Right cardiac atrium (tissue), 5 donors: ENCODE measurements around the gene TCF20. TPM values are rescaled to one million over a fixed set of nuclear protein-coding genes. Genes with fewer than 3 reads are reported as not detected.

Experiments
- ATAC-seq, 2 donors: fragments of 200-7000 bp; cut with Tn5 transposase; one replicate each; pipeline versions ENCODE4 v1.8.0 to v1.9.1; 2020; ENCODE audit warnings: moderate library complexity in 2 of 2, mild to moderate bottlenecking in 1 of 2
- DNase-seq, 3 donors: peaks; one replicate each; pipeline ENCODE4 v3.0.0-alpha.2; 2020
- H3K27ac ChIP-seq: one replicate; pipeline ENCODE4 v1.5.1; 2013; ENCODE audit warnings: mild to moderate bottlenecking, low read length, control low read depth, moderate library complexity
- H3K27me3 ChIP-seq: one replicate; pipeline ENCODE4 v1.6.1; 2013; ENCODE audit not compliant: control insufficient read depth, insufficient read depth
- H3K4me1 ChIP-seq: one replicate; pipeline ENCODE4 v1.6.1; 2013; ENCODE audit warnings: low read length; ENCODE audit not compliant: control insufficient read depth, insufficient read depth
- H3K4me3 ChIP-seq: one replicate; pipeline ENCODE4 v1.5.1; 2013; ENCODE audit warnings: low read length, control low read depth
- H3K9me3 ChIP-seq: one replicate; pipeline ENCODE4 v1.6.1; 2013; ENCODE audit warnings: low read length; ENCODE audit not compliant: control insufficient read depth
- WGBS: extraction: QIAGEN DNeasy Blood & Tissue Kit; methylation state at CpG from one replicate; pipeline ENCODE4 v1.1.7; 2013; 5-methylcytosine and 5-hydroxymethylcytosine counted together
- intact Hi-C, 4 donors: fragments of 100-400 bp; cut with DNase I; formaldehyde crosslinking; loops; one replicate each; pipeline versions ENCODE4 v1.11.0 to v1.14.0; 2022 to 2023
- polyA plus RNA-seq: library from polyadenylated mRNA; stranded (reverse); fragments of 200-250 nt; gene quantifications from one replicate; pipeline ENCODE4 v1.2.3, GENCODE V29; 2013
- total RNA-seq, 4 donors: library from RNA; stranded (reverse); fragmentation: NEBNext Ultra II Directional; extraction: Animal tissue kit (Norgen Biotek cat#: 25700); gene quantifications; one replicate each; pipeline ENCODE4 v1.2.1, GENCODE V29; 2021
- donor health status: healthy with polysubstance abuse.
- donor health status: DM: no; HTN: yes; CAD: no.
- donor health status: DM: no; HTN: no; CAD: no.
- donor health status: DM: no; HTN: yes; CAD: no; lungs with severe emphysema.
- donor health status: DM: yes; HTN: yes; CAD: no.

The TCF20 gene
- total and polyA plus RNA-seq, 5 donors, result 6.5 to 19.6 (median 17.4) TPM

GRCh38 chr22:42287174-42287890, 16.9 kb upstream of the TCF20 start:
- Histone ChIP-seq H3K4me1 (peaks cover 5% of the 10 kb centered on the region), H3K9me3 (no peaks in the 10 kb centered on the region), H3K27ac (no peak overlapping the region), H3K27me3 (no peaks in the 10 kb centered on the region), H3K4me3 (no peak overlapping the region)
- 78% methylated on average over 8 of the region's 8 CpGs for WGBS
- peak in 1 of 3 donors; percentile 0 for DNase-seq
- intact Hi-C loops, result no loop called here
- ATAC-seq, result no peak

DNA sequence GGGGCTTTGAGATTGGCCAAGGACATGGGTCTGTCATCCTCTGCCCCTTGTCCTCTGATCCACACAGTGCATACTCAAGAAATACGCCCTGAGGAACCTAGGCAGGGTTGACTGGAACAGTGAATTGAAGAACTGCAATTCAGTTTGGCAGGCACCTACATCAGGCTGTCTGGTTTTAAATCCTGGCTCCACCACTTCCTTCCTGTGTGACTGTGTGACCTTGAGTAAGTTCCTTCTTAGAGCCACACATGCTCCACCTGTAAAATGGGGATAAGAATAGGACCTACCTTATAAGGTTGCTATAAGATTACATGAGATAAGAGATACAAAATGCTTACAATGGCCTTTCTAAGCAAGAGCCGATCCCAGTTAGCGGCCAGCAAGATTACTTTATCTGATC, 15.8 kb upstream of the TCF20 start:
- Histone ChIP-seq H3K27ac (no peak overlapping the region), H3K4me1 (peaks cover 5% of the 10 kb centered on the region), H3K4me3 (no peak overlapping the region), H3K27me3 (no peaks in the 10 kb centered on the region), H3K9me3 (no peaks in the 10 kb centered on the region)
- no peak for ATAC-seq
- intact Hi-C loops, result no loop called here
- DNase-seq, result no peak
- WGBS, result 81% methylated on average over 3 of the region's 3 CpGs

- WGBS, result 84% methylated on average over 5 of the region's 5 CpGs
- no peak for DNase-seq
Observed at GRCh38 chr22:42285604-42286003, 15.2 kb upstream of the TCF20 start.

DNA sequence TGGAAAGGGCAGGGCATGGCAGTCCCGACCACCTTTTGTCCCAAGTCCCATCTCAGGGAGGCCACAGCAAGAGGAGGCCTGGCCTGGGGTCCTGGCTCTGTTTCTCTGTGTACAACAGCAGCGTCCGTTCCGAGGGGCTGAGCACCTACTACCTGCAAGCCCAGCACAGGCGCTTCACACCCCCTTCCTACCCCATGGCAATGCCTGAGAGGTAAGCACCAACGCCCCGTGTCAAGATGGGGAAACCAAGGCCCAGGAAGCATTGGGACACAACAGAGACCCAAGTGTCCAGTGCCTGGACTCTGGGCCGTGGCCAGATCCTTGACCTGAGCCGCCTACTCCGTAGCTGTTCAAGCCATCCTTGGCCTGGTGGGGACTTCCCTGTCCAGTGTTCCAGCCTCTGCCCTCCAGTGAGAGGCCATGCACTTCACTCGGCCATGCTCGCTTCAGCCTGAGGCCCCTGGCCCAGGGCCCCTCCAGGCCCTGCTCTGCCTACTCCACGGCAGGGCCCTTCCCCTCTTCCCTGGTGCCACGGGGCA, 14.3 kb upstream of the TCF20 start:
- H3K4me3 ChIP-seq, result no peak overlapping the region
- intact Hi-C loops, result no loop called here
- WGBS, result 92% methylated on average over 14 of the region's 14 CpGs
- DNase-seq (peak in 1 of 3 donors; percentile 40), ATAC-seq (no peak)
- H3K9me3 ChIP-seq, result no peaks in the 10 kb centered on the region
- no peak overlapping the region for H3K27ac ChIP-seq
- H3K4me1 ChIP-seq, result peaks cover 5% of the 10 kb centered on the region
- no peaks in the 10 kb centered on the region for H3K27me3 ChIP-seq

More at GRCh38 chr22:42285604-42286003, 15.2 kb upstream of the TCF20 start:
- intact Hi-C loops, result no loop called here
- H3K9me3 ChIP-seq, result no peaks in the 10 kb centered on the region
- ATAC-seq, result no peak
- no peak overlapping the region for H3K27ac ChIP-seq
- no peaks in the 10 kb centered on the region for H3K27me3 ChIP-seq
- H3K4me3 ChIP-seq, result no peak overlapping the region
- H3K4me1 ChIP-seq, result peaks cover 5% of the 10 kb centered on the region

GRCh38 chr22:42284202-42284591, 13.7 kb upstream of the TCF20 start:
- intact Hi-C loops, result no loop called here

DNA sequence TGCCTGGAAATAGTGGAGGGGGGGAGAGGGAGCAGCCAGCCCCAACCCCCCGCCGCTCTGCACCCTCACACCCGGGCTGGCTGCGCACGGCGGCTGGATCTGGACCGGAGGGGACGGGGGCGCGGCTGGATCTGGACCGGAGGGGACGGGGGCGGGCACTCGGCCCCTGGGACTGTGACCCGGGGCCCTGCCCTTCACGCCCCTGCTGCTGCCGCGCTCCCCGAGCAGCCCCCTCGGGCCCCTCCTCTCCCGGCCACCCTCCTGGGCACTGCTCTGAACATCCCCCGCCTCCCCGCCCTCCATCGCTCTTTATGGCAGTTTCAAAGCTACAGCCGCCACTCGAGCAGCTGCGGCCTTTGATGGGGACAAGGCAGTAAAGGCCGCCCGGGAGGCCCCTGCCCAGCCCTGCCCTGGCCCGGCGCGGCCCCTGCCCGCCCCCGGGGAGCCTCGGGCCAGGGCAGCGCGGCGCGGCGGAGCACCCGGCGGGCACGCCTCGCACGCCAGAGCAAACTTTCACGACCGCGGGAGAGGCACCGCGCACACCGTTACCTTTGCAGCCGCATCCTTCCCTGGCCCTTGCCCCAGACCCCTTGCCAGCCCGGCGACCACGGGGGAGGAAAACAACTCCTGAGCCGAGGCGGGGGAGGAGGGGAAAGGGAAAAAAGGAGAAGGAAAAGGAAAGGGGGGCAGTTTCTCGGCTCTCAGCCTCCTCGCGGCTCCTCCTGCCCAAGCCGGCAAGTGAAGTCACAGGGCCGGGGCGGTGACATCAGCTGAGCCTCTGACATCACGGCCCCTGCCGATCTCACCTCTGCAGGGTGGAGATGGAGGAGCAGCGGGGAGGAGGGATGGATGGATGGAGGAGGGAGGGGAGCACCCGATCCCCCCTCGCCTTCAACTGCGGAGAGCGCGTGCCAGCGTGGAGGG, 13.1 kb upstream of the TCF20 start:
- ATAC-seq, result peak; percentile 13 to 45
- Histone ChIP-seq H3K4me3 (peak overlapping the region; percentile 26), H3K27me3 (no peaks in the 10 kb centered on the region), H3K27ac (no peak overlapping the region), H3K9me3 (no peaks in the 10 kb centered on the region), H3K4me1 (peaks cover 5% of the 10 kb centered on the region)
- DNase-seq, result peak in 1 of 3 donors; percentile 49
- whole genome bisulfite sequencing, result 4% methylated on average over 72 of the region's 72 CpGs
- intact Hi-C loops, result no loop called here

More at GRCh38 chr22:42284202-42284591, 13.7 kb upstream of the TCF20 start:
- Histone ChIP-seq H3K4me1 (peaks cover 5% of the 10 kb centered on the region), H3K27me3 (no peaks in the 10 kb centered on the region), H3K4me3 (peak overlapping the region; percentile 26), H3K9me3 (no peaks in the 10 kb centered on the region), H3K27ac (no peak overlapping the region)
- ATAC-seq (no peak), DNase-seq (no peak)
- 34% methylated on average over 7 of the region's 7 CpGs for WGBS

GRCh38 chr22:42282943-42283277, 12.5 kb upstream of the TCF20 start:
- intact Hi-C loops, result no loop called here
- 29% methylated on average over 14 of the region's 14 CpGs for WGBS
- Histone ChIP-seq H3K27me3 (no peaks in the 10 kb centered on the region), H3K9me3 (no peaks in the 10 kb centered on the region), H3K4me3 (peak overlapping the region; percentile 26), H3K27ac (no peak overlapping the region), H3K4me1 (peaks cover 5% of the 10 kb centered on the region)
- ATAC-seq (no peak), DNase-seq (no peak)

DNA sequence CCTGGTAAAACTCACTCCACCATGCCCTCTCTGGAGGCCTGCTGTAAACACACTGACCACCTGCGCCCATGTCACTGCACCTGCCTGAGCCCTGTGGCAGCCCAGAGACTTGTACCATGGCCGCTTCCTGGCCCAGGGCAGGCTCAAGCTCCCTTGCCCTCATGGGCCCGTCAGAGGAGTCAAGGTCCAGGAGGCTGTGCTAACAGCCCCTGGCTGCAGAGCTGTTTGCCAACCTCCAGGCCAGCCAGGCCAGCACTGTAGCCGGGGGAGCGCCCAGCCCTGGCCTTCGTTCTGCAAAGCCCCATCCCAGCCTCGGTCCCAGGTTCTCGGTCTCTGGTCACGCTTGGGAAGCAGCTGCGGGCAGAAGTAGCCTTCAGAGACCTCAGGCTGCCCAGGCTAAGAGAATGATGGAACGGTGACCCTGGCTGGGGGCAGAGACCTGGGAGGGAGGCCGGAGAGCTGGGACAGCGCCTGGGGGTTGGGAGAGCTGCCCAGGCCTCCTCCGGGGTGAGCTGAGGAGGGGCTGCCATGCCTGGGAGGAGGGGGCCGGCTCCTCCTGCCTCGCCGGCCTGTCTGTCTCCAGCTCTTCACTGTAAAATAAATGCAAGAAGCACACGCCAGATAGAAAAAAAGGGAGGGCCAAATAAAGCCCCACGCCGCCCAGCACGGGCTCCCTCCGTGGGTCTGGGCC, 11.9 kb upstream of the TCF20 start:
- peaks cover 5% of the 10 kb centered on the region for H3K4me1 ChIP-seq
- ATAC-seq, result peak in 1 of 2 donors; percentile 7
- DNase-seq, result peak in 1 of 3 donors; percentile 42
- no peaks in the 10 kb centered on the region for H3K9me3 ChIP-seq
- H3K4me3 ChIP-seq, result no peak overlapping the region
- no peak overlapping the region for H3K27ac ChIP-seq
- intact Hi-C loops, result no loop called here
- 63% methylated on average over 22 of the region's 22 CpGs for WGBS
- H3K27me3 ChIP-seq, result no peaks in the 10 kb centered on the region

DNA sequence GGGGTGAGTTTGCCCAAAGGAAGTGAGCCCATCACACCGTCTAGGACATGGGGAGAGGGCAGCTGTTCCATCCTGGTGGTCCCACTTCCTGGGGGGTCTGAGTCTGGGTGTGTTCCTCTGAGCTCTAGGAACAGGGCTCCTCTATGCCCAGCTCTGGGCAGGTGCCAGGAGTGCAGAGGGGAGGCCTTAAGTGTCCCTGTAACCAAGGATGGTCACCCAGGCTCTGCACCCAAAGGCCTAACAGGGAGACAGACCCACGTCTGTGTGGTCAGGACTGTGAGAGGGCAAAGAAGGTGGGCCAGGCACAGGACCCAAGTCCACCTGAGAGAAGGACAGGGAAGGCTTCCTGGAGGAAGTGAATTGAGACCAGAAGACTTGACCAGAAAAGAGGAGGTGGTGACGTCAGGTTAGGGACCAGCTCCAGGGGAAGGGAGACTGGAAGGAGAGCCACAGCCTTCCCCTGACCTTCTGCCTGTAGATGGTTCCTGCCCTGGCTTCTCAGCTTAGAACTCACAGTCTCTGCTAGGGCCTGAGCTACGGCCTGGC, 11.3 kb upstream of the TCF20 start:
- ATAC-seq, result no peak
- no peak overlapping the region for H3K27ac ChIP-seq
- peaks cover 5% of the 10 kb centered on the region for H3K4me1 ChIP-seq
- 85% methylated on average over 4 of the region's 4 CpGs for WGBS
- H3K9me3 ChIP-seq, result no peaks in the 10 kb centered on the region
- no peaks in the 10 kb centered on the region for H3K27me3 ChIP-seq
- intact Hi-C loops, result no loop called here
- DNase-seq, result peak in 1 of 3 donors; percentile 41
- no peak overlapping the region for H3K4me3 ChIP-seq

DNA sequence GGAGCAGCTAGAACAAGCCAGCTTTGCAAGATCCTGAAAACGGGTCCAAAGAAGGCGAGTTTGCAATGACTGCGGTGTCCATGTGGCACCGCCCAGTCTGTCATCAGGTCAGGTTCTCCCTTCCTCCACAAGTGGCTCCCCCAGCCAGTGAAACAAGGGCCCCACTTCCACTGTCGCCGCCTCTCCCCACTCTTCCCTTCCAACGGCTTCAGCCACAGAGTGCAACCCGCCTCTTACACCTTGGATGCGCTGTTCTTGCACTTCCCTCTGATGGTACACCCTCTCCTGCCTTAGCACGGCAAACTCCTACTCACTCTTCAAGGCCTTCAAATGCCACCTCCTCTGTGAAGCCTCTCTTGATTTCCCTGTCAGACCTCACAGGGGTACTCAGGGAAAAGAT, 10.8 kb upstream of the TCF20 start:
- no peak for DNase-seq
- no peaks in the 10 kb centered on the region for H3K27me3 ChIP-seq
- WGBS, result 85% methylated on average over 10 of the region's 10 CpGs
- H3K27ac ChIP-seq, result no peak overlapping the region
- ATAC-seq, result no peak
- no peaks in the 10 kb centered on the region for H3K9me3 ChIP-seq
- H3K4me3 ChIP-seq, result no peak overlapping the region
- intact Hi-C loops, result no loop called here
- H3K4me1 ChIP-seq, result peaks cover 5% of the 10 kb centered on the region
